Measurements from ENCODE around the gene OR1D2.
"Not testable (repeated sequence)": the region's sequence is repeated elsewhere in the genome, so short reads cannot be mapped to it uniquely, and the experiment has no call there.

Gene OR1D2, protein sequence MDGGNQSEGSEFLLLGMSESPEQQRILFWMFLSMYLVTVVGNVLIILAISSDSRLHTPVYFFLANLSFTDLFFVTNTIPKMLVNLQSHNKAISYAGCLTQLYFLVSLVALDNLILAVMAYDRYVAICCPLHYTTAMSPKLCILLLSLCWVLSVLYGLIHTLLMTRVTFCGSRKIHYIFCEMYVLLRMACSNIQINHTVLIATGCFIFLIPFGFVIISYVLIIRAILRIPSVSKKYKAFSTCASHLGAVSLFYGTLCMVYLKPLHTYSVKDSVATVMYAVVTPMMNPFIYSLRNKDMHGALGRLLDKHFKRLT

DNA sequence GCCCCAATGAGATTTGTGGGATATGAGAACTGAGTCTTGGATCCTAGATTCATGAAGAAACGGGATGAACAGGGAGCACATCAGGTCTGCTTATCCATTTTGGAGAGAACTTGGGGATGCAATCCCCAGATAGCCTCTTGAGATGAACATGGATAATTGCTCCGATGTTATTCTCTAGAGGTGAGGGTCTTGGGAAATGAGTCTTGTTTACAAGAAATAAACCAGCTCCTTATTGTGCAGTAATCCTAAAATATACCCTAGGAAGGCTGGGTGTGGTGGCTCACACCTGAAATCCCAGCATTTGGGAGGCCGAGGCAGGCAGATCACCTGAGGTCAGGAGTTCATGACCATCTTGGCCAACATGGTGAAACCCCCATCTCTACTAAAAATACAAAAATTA is at the start of gene OR1D2:
OR1D2 (minus strand) TSS at position 101 of the 400 bp plus-strand sequence. CDS start 11,426 bp downstream, outside the sequence.
- no peak for DNase-seq (ENCODE audit: low read depth in 2 of 2)

DNA sequence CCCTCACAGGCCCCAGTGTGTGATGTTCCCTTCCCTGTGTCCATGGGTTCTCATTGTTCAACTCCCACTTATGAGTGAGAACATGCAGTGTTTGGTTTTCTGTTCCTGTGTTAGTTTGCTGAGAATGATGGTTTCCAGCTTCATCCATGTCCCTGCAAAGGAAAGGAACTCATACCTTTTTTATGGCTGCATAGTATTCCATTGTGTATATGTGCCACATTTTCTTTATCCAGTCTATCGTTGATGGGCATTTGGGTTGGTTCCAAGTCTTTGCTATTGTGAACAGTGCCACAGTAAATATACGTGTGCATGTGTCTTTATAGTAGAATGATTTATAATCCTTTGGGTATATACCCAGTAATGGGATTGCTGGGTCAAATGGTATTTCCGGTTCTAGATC is 33.3 kb upstream of the OR1D2 start:
- not testable (repeated sequence) for DNase-seq (ENCODE audit: low read depth in 2 of 2)

DNA sequence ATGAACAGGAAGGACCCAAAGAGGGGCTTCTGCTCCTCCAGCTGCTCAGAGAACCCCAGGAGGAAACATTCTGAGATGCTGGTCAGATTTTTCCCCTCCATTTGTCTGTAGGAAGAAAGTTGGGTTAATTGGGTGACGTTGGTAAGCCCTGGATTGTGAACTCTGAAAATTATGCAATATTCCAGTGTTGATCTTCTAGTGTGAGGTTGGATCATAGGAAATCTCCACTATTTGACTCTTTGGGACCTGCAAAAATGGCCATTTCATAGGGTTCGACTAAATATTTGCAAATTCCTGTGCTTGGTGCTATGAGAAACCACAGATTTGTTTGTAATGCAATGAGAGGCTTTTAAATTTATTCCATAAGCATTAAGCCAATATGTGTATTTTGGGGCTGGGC is 23.2 kb upstream of the OR1D2 start, which contains the start of gene OR1G1:
OR1G1 (minus strand) TSS at position 101 of the 400 bp plus-strand sequence; CDS start at position 101, 0 bp downstream.
- DNase-seq (ENCODE audit: low read depth in 2 of 2): no peak

DNA sequence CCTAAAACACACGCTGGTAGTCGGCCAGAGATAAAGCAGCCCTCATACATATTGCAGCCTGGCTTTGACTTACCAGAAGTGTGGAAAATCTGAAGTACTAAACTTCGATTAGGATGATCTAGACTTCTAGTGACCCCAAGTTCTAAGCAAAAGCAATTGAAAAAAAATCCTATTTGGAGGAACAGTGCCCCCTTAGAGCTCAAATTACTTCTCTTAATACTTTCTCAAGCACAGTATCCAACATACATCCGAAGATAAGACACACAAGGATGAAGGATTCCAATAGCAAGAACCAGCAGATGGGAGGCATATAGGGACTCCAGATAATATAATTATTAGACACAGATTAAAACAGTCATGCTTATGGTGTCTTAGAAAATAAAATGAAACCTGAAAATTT is 30.4 kb downstream of the OR1D2 start:
- not testable (repeated sequence) for DNase-seq (ENCODE audit: low read depth in 2 of 2)

DNA sequence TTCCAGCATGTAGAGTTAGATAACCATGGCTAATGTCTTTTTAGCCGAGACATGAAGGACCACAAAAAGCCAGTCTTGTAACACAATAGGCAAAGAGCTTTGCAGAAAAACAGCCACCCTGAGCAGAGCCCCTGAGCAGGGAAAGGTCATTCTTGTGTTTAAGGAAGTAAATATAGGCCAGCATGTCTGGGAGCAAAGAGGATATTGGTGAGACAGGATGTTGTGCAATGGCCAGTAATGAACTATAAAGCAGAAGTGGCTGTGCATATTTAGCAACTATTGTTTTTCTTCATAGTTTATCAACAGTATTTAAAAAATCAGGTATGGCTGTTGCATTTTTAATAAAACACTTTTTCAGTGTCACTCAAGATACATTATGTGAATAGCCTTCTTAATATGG is 39.0 kb downstream of the OR1D2 start:
- DNase-seq (ENCODE audit: low read depth in 2 of 2): not testable (repeated sequence)

DNA sequence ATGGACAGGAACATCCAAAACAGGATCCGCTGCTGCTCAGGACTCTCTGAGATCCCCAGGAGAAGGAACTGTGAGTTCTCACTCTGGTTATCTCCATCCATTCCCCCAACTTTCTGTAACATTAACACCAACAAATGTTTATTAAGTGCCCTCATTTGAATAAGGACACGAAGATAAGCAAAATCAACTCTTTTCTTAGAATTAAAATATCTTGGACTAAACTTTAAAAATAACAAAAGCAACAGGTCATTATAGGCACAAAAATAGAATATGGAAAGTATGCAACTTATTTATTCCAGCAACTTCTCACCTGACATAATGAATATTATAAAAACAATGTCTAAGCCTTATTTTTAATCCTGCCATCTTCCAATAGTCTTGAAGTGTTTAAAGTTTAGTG is 40.7 kb downstream of the OR1D2 start, which contains the start of gene OR1D5:
OR1D5 (minus strand) TSS at position 101 of the 400 bp plus-strand sequence; CDS start at position 101, 0 bp downstream.
- not testable (repeated sequence) for DNase-seq (ENCODE audit: low read depth in 2 of 2)

DNA sequence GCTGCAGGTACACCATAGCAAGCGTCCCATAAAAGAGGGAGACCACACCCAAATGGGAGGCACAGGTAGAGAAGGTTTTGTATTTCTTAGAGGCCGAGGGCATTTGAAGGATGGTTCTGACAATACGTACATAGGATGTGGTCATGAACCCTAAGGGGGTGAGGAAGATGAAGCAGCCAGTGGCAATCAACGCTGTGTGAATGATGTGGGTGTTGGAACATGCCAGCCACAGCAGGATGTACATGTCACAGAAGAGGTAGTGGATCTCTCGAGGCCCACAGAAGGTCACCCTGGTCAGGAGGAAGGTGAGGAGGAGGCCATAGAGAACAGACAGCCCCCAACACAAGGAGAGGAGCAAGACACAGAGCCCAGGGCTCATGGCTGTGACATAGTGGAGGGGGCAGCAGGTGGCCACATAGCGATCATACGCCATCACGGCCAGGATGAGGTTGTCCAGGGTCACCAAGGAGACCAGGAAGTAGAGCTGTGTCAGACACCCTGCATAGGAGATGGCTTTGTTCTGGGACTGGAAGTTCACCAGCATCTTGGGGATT is 41.3 kb downstream of the OR1D2 start:
- DNase-seq (ENCODE audit: low read depth in 2 of 2): not testable (repeated sequence)

DNA sequence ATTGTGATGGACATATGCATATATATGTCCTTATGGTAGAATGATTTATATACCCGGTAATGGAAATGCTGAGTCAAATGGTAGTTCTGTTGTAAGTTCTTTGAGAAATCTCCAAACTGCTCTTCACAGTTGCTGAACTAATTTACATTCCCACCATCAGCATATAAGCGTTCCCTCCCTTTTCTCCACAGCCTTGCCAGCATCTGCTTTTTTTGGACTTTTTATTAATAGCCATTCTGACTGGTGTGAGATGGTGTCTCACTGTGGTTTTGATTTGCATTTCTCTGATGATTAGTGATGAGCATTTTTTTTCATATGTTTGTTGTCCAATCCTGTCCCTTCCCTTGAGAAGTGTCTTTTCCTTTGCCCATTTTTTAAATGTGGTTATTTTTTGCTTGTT is 49.4 kb downstream of the OR1D2 start:
- not testable (repeated sequence) for DNase-seq (ENCODE audit: low read depth in 2 of 2)

DNA sequence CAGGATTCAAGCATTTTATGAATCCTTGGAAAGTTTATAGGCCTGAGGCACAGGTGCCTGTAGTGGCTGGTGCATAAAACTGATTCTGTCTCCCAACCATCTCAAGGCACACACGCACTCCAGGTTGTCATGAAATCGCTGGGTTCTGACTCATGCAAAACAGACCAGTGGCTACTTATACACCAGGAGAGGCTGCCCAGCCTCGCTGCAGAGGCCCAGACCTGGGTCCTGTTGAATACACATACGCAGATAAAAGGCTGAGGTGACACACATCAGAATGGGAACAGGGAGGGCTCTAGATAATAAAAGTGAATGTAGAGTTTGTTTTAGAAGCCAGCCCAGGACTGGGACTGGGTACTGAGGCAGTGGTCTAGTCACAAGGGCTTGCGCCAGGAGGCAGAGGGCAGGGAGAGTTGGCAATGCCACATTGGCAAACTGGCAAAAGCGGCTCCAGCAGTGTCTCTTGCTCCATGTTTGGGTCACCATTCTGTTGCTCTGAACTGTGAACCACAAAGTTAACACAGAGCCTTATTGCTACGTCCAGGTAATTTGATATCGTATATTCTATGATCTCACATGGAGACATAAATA is 54.4 kb downstream of the OR1D2 start:
- no peak for DNase-seq (ENCODE audit: low read depth in 2 of 2)

DNA sequence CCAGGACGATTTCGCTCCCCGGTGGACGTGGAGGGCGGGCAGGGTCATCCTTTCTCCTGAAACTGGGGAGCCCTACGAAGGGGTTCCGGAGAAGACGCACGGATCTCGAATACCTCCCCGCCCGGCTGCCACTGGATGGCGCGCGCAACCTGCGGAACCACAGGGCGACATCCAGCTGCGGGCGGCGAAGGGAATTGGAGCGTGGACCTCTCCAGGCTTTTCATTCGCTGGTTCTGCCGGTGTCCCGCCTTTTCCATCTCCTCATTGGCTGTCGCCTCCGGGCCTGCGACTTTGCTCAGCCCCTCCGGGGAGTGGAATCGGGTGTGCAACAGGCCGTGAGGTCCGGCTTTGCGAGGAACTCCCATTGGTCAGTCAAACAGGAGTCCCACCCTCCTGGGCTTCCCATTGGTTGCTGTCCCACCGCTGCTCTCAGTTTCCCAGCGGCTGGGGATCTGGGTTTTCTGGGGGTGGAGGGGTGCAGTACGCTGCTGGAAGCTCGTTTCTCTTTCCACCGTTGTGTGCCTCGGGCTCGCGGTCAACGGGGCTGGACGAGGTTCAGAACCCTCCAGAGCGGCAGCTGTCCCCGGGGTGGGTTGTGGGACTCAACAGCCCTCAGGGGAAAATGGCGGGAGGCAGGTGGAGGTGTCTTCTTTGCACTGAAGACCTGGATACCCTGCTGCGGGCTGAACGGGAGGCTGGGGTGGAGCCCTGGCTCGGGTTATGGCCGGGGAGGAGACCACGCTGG is 55.3 kb downstream of the OR1D2 start:
- peak; percentile 87 to 88 for DNase-seq (ENCODE audit: low read depth in 2 of 2)

DNA sequence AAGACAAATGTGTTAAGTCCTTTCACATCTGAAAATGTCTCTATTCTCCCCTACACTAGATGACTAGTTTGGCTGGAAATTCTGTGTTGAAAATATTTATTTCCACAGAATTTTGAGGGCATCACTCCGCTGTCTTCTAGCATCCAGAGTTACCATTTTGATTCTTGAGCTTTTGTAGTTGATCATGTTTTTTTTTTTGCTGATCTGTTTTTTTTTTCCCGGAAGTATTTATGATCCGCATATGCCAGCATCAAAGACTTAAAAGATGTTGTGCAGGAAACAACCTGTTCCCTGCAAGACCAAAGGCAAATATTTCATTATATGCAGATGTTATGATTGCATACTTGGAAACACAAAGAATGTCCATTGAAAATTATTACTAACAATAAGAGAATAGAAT is 57.5 kb downstream of the OR1D2 start:
- DNase-seq (ENCODE audit: low read depth in 2 of 2): no peak

DNA sequence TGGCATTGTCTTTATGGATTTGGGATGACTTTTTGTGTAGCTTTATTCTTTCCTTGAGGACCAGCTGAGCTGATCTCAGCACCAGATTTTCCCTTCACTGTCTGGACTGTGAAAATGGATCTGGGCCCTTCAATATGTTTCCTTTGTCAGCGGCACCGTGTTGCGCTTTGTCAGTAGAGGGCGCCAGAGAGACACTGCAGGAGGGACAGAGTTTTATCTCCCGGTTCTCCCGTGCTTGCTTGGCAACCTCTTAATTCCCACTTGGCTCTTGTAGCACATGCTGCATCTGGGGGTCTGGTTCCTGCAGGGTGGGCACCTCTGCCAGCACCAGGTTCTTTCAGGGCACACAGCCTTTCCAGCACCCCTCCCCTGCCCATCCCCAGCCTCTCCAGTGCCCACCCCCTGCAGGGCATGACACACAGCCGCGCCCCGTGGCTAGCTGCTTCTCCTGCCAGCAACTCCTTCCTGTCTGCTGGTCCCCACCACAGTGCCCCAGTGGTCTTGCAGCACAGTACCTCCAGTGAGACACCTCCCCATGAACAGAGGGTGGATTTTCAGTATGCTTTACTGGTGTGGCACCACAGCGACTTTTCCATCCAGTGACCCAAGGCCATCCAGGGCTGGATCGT is 60.4 kb downstream of the OR1D2 start:
- DNase-seq (ENCODE audit: low read depth in 2 of 2): no peak

DNA sequence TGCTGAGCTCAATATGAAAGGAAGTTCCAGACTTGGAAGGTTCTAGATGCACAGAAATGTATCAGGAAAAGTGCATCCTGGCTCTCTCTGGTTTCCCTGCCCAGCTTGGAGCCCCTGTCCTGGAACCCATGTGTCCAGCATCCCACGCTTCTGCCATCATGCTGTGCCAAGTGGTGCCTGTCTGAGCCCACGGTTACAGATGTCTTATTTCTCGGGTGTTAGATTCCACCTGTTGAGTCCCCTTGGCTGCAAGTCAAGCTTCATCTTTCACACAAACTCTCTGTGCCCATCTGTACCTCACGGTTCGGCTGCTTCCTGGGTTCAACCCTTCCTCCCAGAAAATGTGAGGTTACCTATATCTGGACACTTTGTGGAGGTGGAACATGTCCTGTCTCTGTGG is 63.3 kb downstream of the OR1D2 start:
- DNase-seq (ENCODE audit: low read depth in 2 of 2): no peak

DNA sequence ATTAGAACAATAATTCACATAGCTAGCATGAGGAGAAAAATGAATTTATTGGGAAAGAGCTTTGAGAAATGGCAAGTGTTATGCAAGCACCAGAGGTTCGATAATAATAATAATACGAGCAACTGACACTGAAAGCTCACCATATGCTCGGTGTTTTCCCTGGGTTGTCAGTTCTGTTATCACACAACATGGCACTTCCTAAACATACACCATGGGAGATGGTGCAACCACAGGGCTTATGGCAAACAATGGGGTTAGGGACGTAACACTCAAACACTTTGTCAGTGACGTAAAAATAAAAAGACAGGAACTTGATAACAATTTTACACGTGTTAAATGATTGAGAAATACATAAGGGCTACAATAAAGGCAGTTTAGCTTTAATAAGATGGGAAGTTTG is 64.5 kb downstream of the OR1D2 start:
- no peak for DNase-seq (ENCODE audit: low read depth in 2 of 2)

DNA sequence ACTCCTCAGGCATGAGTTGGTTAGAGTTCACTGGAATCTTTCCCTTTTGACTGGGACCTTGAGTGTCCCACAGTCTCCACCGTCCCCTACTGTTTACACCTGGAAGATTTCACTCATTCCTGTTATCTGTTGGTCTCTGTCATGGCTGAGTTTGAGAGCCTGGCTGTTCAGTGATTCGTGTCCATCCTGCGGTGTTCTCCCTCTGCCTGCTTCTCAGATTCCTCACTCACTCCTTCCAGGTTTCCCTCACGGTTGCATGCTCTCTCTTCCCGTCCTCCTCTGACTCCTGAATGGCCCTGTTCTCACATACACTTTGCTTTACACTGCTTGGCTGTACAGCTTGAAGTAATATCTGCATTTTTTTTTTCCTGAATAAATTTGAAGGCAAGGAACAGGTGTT is 65.3 kb downstream of the OR1D2 start:
- no peak for DNase-seq (ENCODE audit: low read depth in 2 of 2)

Measured in stimulated activated CD8-positive, alpha-beta memory T cell treated with anti-CD3 and anti-CD28 coated beads, Interleukin-7, amount 100 ng/mL, for 4 hours (primary cell).